Right cardiac atrium (tissue), 5 donors: ENCODE measurements around the gene ARHGAP6. TPM values are rescaled to one million over a fixed set of nuclear protein-coding genes. Genes with fewer than 3 reads are reported as not detected.

Source experiments
- ATAC-seq, 2 donors: fragments of 200-7000 bp; cut with Tn5 transposase; one replicate each; pipeline versions ENCODE4 v1.8.0 to v1.9.1; 2020; ENCODE audit warnings: moderate library complexity in 2 of 2, mild to moderate bottlenecking in 1 of 2
- DNase-seq, 3 donors: peaks; one replicate each; pipeline ENCODE4 v3.0.0-alpha.2; 2020
- H3K27ac ChIP-seq: one replicate; pipeline ENCODE4 v1.5.1; 2013; ENCODE audit warnings: mild to moderate bottlenecking, low read length, control low read depth, moderate library complexity
- H3K27me3 ChIP-seq: one replicate; pipeline ENCODE4 v1.6.1; 2013; ENCODE audit not compliant: control insufficient read depth, insufficient read depth
- H3K4me1 ChIP-seq: one replicate; pipeline ENCODE4 v1.6.1; 2013; ENCODE audit warnings: low read length; ENCODE audit not compliant: control insufficient read depth, insufficient read depth
- H3K4me3 ChIP-seq: one replicate; pipeline ENCODE4 v1.5.1; 2013; ENCODE audit warnings: low read length, control low read depth
- H3K9me3 ChIP-seq: one replicate; pipeline ENCODE4 v1.6.1; 2013; ENCODE audit warnings: low read length; ENCODE audit not compliant: control insufficient read depth
- whole genome bisulfite sequencing: extraction: QIAGEN DNeasy Blood & Tissue Kit; methylation state at CpG from one replicate; pipeline ENCODE4 v1.1.7; 2013; 5-methylcytosine and 5-hydroxymethylcytosine counted together
- intact Hi-C, 4 donors: fragments of 100-400 bp; cut with DNase I; formaldehyde crosslinking; loops; one replicate each; pipeline versions ENCODE4 v1.11.0 to v1.14.0; 2022 to 2023
- polyA plus RNA-seq: library from polyadenylated mRNA; stranded (reverse); fragments of 200-250 nt; gene quantifications from one replicate; pipeline ENCODE4 v1.2.3, GENCODE V29; 2013
- total RNA-seq, 4 donors: library from RNA; stranded (reverse); fragmentation: NEBNext Ultra II Directional; extraction: Animal tissue kit (Norgen Biotek cat#: 25700); gene quantifications; one replicate each; pipeline ENCODE4 v1.2.1, GENCODE V29; 2021
- donor health status: healthy with polysubstance abuse.
- donor health status: DM: no; HTN: yes; CAD: no.
- donor health status: DM: no; HTN: no; CAD: no.
- donor health status: DM: no; HTN: yes; CAD: no; lungs with severe emphysema.
- donor health status: DM: yes; HTN: yes; CAD: no.

The ARHGAP6 gene
- total and polyA plus RNA-seq, 5 donors, result 2.3 to 4.5 (median 3.1) TPM

DNA sequence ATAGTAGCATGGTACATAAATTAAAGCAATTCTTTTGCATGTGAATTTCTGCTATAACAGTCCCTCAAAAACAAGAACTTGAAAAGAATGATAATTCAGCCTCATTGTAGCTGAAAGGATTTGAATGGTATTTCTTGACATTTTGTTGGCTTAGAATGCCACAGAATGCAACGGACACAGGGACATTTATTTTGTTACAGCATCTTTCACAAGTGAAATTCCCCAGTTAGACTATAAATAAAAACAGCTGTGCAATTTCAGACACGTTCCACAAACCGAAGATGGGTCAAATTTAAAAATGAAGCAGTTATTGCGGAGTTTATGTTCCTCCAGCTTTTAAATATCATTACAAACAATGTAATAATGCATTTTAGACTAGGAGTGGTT lies 455.3 kb downstream of the ARHGAP6 start:
- Histone ChIP-seq H3K4me3 (no peak overlapping the region), H3K27ac (no peak overlapping the region), H3K27me3 (no peaks in the 10 kb centered on the region), H3K4me1 (no peaks in the 10 kb centered on the region), H3K9me3 (no peaks in the 10 kb centered on the region)
- intact Hi-C loops, result no loop called here
- no peak for DNase-seq
- no peak for ATAC-seq
- 59% methylated on average over 4 of the region's 4 CpGs for WGBS

GRCh38 chrX:11209798-11210414 lies 455.8 kb downstream of the ARHGAP6 start:
- Histone ChIP-seq H3K4me1 (no peaks in the 10 kb centered on the region), H3K27me3 (no peaks in the 10 kb centered on the region), H3K27ac (no peak overlapping the region), H3K4me3 (no peak overlapping the region), H3K9me3 (no peaks in the 10 kb centered on the region)
- DNase-seq (no peak), ATAC-seq (no peak)
- intact Hi-C loops, result no loop called here
- 66% methylated on average over 2 of the region's 2 CpGs for WGBS

- 71% methylated on average over 1 of the region's 1 CpG for WGBS
- DNase-seq, result no peak
- H3K9me3 ChIP-seq, result no peaks in the 10 kb centered on the region
- ATAC-seq, result no peak
- no peaks in the 10 kb centered on the region for H3K4me1 ChIP-seq
- no peaks in the 10 kb centered on the region for H3K27me3 ChIP-seq
- intact Hi-C loops, result no loop called here
- no peak overlapping the region for H3K4me3 ChIP-seq
- no peak overlapping the region for H3K27ac ChIP-seq
Observed at GRCh38 chrX:11206716-11207115, 459.0 kb downstream of the ARHGAP6 start.

DNA sequence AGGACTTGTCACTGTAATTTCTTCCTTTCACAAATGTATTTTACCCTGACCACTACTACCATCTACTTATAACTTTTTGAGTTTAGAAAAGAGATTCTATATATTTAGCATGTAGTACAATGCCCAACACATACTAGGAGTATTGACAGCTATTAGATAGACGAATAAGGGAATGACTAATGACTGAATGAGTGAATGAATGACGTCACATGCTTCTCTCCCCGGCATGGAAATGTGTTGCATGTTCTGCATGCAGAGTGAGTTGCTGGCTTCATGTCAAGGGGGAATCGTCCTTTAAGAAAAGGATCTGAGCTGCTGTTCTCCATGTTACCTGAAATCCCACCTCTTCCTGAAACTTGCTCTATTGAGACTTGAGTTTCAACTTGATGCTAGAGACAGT lies 459.9 kb downstream of the ARHGAP6 start:
- intact Hi-C loops, result no loop called here
- WGBS, result 84% methylated on average over 4 of the region's 4 CpGs
- DNase-seq (no peak), ATAC-seq (no peak)
- H3K27ac ChIP-seq, result no peak overlapping the region
- no peaks in the 10 kb centered on the region for H3K4me1 ChIP-seq
- H3K4me3 ChIP-seq, result no peak overlapping the region
- no peaks in the 10 kb centered on the region for H3K27me3 ChIP-seq
- no peaks in the 10 kb centered on the region for H3K9me3 ChIP-seq

- no peaks in the 10 kb centered on the region for H3K27me3 ChIP-seq
- 39% methylated on average over 1 of the region's 1 CpG for WGBS
- H3K27ac ChIP-seq, result no peak overlapping the region
- no peaks in the 10 kb centered on the region for H3K4me1 ChIP-seq
- ATAC-seq, result no peak
- H3K4me3 ChIP-seq, result no peak overlapping the region
- no peaks in the 10 kb centered on the region for H3K9me3 ChIP-seq
- no peak for DNase-seq
- intact Hi-C loops, result no loop called here
Observed at GRCh38 chrX:11197671-11198070, 468.0 kb downstream of the ARHGAP6 start.

DNA sequence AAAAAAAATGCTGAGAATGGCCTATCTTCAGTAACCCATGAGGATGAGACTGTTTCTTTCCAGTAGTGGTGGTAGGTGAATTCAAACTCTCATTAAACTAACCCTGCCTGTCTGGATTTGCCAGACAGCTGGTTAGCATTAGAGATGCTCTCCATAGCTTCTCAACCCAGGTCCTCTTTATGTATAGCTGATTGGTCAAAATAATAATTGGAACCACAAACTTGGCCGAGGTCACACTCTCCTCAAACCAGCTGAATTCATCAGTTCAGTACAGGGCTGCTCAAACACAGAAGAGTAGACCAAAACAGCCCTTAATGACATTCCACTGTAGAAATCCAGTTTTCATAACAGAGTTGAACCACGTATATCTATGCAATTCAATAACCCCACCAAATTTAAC lies 469.2 kb downstream of the ARHGAP6 start:
- intact Hi-C loops, result no loop called here
- H3K27me3 ChIP-seq, result no peaks in the 10 kb centered on the region
- no peak overlapping the region for H3K27ac ChIP-seq
- H3K9me3 ChIP-seq, result no peaks in the 10 kb centered on the region
- 83% methylated on average over 2 of the region's 2 CpGs for WGBS
- no peak for ATAC-seq
- H3K4me1 ChIP-seq, result no peaks in the 10 kb centered on the region
- DNase-seq, result no peak
- no peak overlapping the region for H3K4me3 ChIP-seq

- ATAC-seq, result no peak
- 37% methylated on average over 5 of the region's 5 CpGs for WGBS
- no peaks in the 10 kb centered on the region for H3K4me1 ChIP-seq
Observed at GRCh38 chrX:11193035-11193469, 472.7 kb downstream of the ARHGAP6 start.

GRCh38 chrX:11190745-11191510 lies 474.8 kb downstream of the ARHGAP6 start:
- Histone ChIP-seq H3K27me3 (no peaks in the 10 kb centered on the region), H3K4me3 (no peak overlapping the region), H3K4me1 (no peaks in the 10 kb centered on the region), H3K27ac (no peak overlapping the region), H3K9me3 (no peaks in the 10 kb centered on the region)
- 81% methylated on average over 8 of the region's 8 CpGs for WGBS
- intact Hi-C loops, result no loop called here
- ATAC-seq (no peak), DNase-seq (no peak)

More at GRCh38 chrX:11193035-11193469, 472.7 kb downstream of the ARHGAP6 start:
- no peaks in the 10 kb centered on the region for H3K9me3 ChIP-seq
- DNase-seq, result no peak
- no peak overlapping the region for H3K4me3 ChIP-seq
- intact Hi-C loops, result no loop called here
- no peak overlapping the region for H3K27ac ChIP-seq
- no peaks in the 10 kb centered on the region for H3K27me3 ChIP-seq

GRCh38 chrX:11189097-11189496 lies 476.6 kb downstream of the ARHGAP6 start:
- Histone ChIP-seq H3K4me3 (no peak overlapping the region), H3K27ac (no peak overlapping the region), H3K9me3 (no peaks in the 10 kb centered on the region), H3K27me3 (no peaks in the 10 kb centered on the region), H3K4me1 (no peaks in the 10 kb centered on the region)
- ATAC-seq, result no peak
- 100% methylated on average over 1 of the region's 1 CpG for WGBS
- no peak for DNase-seq
- intact Hi-C loops, result no loop called here

- no peak overlapping the region for H3K4me3 ChIP-seq
- DNase-seq, result no peak
- ATAC-seq, result no peak
- no peaks in the 10 kb centered on the region for H3K9me3 ChIP-seq
- 96% methylated on average over 7 of the region's 7 CpGs for WGBS
- H3K27ac ChIP-seq, result no peak overlapping the region
- H3K4me1 ChIP-seq, result no peaks in the 10 kb centered on the region
- H3K27me3 ChIP-seq, result no peaks in the 10 kb centered on the region
- intact Hi-C loops, result no loop called here
Observed at GRCh38 chrX:11188664-11189063, 477.1 kb downstream of the ARHGAP6 start.

DNA sequence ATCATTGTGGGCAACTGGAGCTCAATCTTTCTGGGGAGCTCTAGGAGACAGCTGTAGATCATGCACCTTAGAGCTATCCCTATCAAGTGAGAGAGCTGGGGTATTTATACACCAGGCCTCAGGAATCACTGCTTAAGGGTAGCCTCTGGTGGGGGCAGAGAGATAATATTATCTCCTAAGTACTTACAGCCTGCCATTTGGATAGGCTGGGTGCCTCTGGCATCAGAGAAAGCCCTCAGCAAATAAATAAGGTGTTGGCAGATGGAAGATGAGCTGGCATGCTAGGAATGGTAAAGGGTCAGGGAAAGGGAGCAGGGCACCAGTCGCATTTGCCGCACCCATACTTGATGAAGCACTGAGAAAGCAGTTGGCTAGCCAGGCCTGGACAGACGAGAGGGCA lies 478.7 kb downstream of the ARHGAP6 start:
- no peak for ATAC-seq

More for the DNA sequence above, 478.7 kb downstream of the ARHGAP6 start:
- H3K27me3 ChIP-seq, result no peaks in the 10 kb centered on the region
- intact Hi-C loops, result no loop called here
- DNase-seq, result peak in 2 of 3 donors; percentile 16 to 40
- no peaks in the 10 kb centered on the region for H3K4me1 ChIP-seq
- WGBS, result 69% methylated on average over 3 of the region's 3 CpGs
- H3K27ac ChIP-seq, result no peak overlapping the region
- H3K9me3 ChIP-seq, result no peaks in the 10 kb centered on the region
- no peak overlapping the region for H3K4me3 ChIP-seq
